Smooth muscle cell (in vitro differentiated cells): ENCODE data around the gene PTX4. TPM values are rescaled to one million over a fixed set of nuclear protein-coding genes. Genes with fewer than 3 reads are reported as not detected.

Experiments
- DNase-seq: peaks from one replicate; lab custom pipeline; 2025; ENCODE audit not compliant: unreplicated experiment; lab: John Stamatoyannopoulos, UW
- H2AFZ ChIP-seq: fragments of 200-600 bp; sonication (generic); 2 replicates; pipeline ENCODE4 v1.6.0; 2016; ENCODE audit warnings: antibody characterized with exemption, low read depth, mild to moderate bottlenecking
- H3F3A ChIP-seq: fragments of 200-600 bp; sonication (generic); 2 replicates; pipeline ENCODE4 v1.6.0; 2017; ENCODE audit warnings: antibody characterized with exemption, low read depth
- H3K27ac ChIP-seq: fragments of 200-600 bp; sonication (generic); 2 replicates; pipeline ENCODE4 v1.5.1; 2016; ENCODE audit warnings: low read depth, mild to moderate bottlenecking
- H3K27me3 ChIP-seq: fragments of 200-600 bp; sonication (generic); 2 replicates; pipeline ENCODE4 v1.6.1; 2016; ENCODE audit warnings: low read depth, mild to moderate bottlenecking
- H3K36me3 ChIP-seq: fragments of 200-600 bp; sonication (generic); 2 replicates; pipeline ENCODE4 v1.5.1; 2016; ENCODE audit warnings: low read depth
- H3K4me1 ChIP-seq: fragments of 200-600 bp; sonication (generic); 2 replicates; pipeline ENCODE4 v1.5.1; 2016; ENCODE audit warnings: low read depth
- H3K4me2 ChIP-seq: fragments of 200-600 bp; sonication (generic); 2 replicates; pipeline ENCODE4 v1.6.0; 2016; ENCODE audit warnings: mild to moderate bottlenecking
- H3K4me3 ChIP-seq: fragments of 200-600 bp; sonication (generic); 2 replicates; pipeline ENCODE4 v1.5.1; 2016; ENCODE audit warnings: mild to moderate bottlenecking
- H3K79me2 ChIP-seq: fragments of 200-600 bp; sonication (generic); 2 replicates; pipeline ENCODE4 v1.6.0; 2016; ENCODE audit warnings: low read depth, mild to moderate bottlenecking
- H3K9ac ChIP-seq: fragments of 200-600 bp; sonication (generic); 2 replicates; pipeline ENCODE4 v1.6.0; 2016; ENCODE audit warnings: low read depth
- H3K9me3 ChIP-seq: fragments of 200-600 bp; sonication (generic); replicated peaks from 2 replicates; pipeline ENCODE4 v1.5.1; 2016; ENCODE audit warnings: low read depth
- H4K20me1 ChIP-seq: fragments of 200-600 bp; sonication (generic); 2 replicates; pipeline ENCODE4 v1.6.0; 2016; ENCODE audit warnings: low read depth
- WGBS: methylation state at CpG from one replicate; pipeline ENCODE4 v1.1.7; 2016; ENCODE audit warnings: low lambda C conversion rate; 5-methylcytosine and 5-hydroxymethylcytosine counted together
- polyA plus RNA-seq: library from polyadenylated mRNA; unstranded; fragments of >200 nt; fragmentation: Nextera tagmentation; extraction: Ambion mirVana; gene quantifications from 2 replicates; pipeline ENCODE4 v1.2.1, GENCODE V29; 2016
- total RNA-seq: library from RNA; depleted of rRNA; stranded (reverse); fragments of >200 nt; gene quantifications from 2 replicates; pipeline ENCODE4 v1.2.3, GENCODE V29; 2014
- TF ChIP-seq, protein P1 (sequence below): fragments of 200-600 bp; sonication (generic); IDR thresholded peaks from 2 replicates; pipeline ENCODE4 v1.5.1; 2017; ENCODE audit warnings: borderline replicate concordance, mild to moderate bottlenecking, antibody characterized with exemption; ENCODE audit not compliant: insufficient read depth, poor library complexity, severe bottlenecking

Gene PTX4
- total and polyA plus RNA-seq, 2 experiments from 2014 or later, result not detected

DNA sequence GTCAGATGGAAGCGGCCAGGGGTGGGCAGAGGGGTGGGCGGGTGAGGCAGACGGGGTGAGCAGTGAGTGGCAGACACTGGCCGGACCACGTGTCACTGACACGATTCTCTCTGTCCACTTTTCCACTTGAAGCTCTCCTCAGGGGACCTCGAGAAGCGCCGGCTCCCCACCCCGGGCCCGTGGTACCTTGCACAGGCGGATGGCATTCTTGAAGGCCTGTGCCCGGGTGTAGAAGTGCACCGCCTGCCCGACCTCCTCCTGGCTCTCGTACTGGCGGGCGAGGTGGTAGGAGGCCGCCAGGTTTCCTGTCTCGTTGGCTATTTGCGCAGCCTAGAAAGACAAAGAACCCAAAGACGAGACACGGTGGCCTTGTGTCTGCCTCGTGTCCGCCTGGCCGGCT, 35.6 kb upstream of the PTX4 start:
- H3K9ac ChIP-seq, result no peak overlapping the region
- H3K4me1 ChIP-seq, result no peaks in the 10 kb centered on the region
- no peak overlapping the region for H3K27ac ChIP-seq
- no peak for DNase-seq
- H3K36me3 ChIP-seq, result no peaks in the 10 kb centered on the region
- no peak overlapping the region for H3K4me3 ChIP-seq
- H3F3A ChIP-seq, result no peaks in the 10 kb centered on the region
- WGBS, result 96% methylated on average over 23 of the region's 26 CpGs
- no peak overlapping the region for H2AFZ ChIP-seq
- no peaks in the 10 kb centered on the region for H3K27me3 ChIP-seq
- TF ChIP-seq, protein P1, sequence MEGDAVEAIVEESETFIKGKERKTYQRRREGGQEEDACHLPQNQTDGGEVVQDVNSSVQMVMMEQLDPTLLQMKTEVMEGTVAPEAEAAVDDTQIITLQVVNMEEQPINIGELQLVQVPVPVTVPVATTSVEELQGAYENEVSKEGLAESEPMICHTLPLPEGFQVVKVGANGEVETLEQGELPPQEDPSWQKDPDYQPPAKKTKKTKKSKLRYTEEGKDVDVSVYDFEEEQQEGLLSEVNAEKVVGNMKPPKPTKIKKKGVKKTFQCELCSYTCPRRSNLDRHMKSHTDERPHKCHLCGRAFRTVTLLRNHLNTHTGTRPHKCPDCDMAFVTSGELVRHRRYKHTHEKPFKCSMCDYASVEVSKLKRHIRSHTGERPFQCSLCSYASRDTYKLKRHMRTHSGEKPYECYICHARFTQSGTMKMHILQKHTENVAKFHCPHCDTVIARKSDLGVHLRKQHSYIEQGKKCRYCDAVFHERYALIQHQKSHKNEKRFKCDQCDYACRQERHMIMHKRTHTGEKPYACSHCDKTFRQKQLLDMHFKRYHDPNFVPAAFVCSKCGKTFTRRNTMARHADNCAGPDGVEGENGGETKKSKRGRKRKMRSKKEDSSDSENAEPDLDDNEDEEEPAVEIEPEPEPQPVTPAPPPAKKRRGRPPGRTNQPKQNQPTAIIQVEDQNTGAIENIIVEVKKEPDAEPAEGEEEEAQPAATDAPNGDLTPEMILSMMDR, result no peak
- no peaks in the 10 kb centered on the region for H3K9me3 ChIP-seq
- no peak overlapping the region for H3K4me2 ChIP-seq
- no peaks in the 10 kb centered on the region for H3K79me2 ChIP-seq
- no peaks in the 10 kb centered on the region for H4K20me1 ChIP-seq

DNA sequence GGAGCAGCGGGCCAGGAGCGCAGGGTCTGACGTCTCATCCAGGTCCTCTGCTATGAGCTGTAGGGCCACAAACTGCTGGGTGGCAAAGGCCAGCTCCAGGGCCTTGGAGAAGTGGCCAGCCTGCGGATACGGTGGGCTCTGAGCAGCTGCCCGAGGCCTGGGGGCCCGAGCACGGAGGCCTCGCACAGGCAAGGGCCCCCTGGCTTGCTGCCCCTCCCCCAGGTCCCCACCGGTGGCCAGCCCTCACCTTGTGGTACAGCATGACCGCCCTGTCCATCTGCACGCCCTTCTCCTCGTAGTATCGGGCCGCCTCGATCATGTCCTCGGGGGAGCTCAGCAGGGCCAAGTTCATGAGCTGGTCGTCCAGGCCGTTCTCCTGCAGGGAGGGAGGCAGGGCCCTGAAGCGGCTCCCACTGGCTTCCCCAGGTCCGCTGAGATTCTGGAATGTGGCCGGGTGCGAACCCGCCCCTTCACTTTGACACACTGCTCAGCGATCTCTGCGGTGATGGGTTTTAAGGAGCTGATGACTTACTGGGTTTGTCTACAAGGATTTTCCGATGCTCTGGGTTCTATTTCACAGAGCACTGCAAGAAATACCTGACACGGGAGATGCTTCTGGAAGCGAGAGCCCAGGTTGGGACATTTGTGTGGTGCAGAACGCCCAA, 35.0 kb upstream of the PTX4 start:
- no peak overlapping the region for H2AFZ ChIP-seq
- TF ChIP-seq, protein P1, result no peak
- H3K9ac ChIP-seq, result no peak overlapping the region
- WGBS, result 89% methylated on average over 26 of the region's 30 CpGs
- DNase-seq, result no peak
- no peaks in the 10 kb centered on the region for H3K79me2 ChIP-seq
- H3K27ac ChIP-seq, result no peak overlapping the region
- no peaks in the 10 kb centered on the region for H3K4me1 ChIP-seq
- no peaks in the 10 kb centered on the region for H3K36me3 ChIP-seq
- no peak overlapping the region for H3K4me3 ChIP-seq
- no peaks in the 10 kb centered on the region for H3F3A ChIP-seq
- H3K4me2 ChIP-seq, result no peak overlapping the region
- H4K20me1 ChIP-seq, result no peaks in the 10 kb centered on the region
- no peaks in the 10 kb centered on the region for H3K27me3 ChIP-seq
- no peaks in the 10 kb centered on the region for H3K9me3 ChIP-seq

DNA sequence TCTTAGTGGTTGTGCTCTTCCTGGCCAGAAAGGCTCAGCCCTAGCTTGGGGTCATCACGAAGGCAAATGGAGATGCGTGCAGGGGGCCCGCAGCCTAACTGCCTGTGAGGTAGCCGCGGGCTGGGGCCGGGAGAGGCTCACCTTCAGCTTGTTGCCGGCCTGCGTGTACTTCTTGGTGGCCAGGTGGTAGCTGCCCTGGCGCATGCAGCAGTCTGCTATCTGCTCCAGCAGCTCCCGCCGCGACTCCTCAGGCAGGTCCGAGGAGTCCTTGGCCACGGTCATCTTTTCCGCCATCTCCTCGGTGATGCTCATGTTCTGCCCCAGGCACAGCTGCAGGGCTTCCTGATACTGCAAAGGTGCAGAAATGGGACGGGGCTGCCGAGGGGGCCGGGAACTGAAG, 31.7 kb upstream of the PTX4 start:
- Histone ChIP-seq H3K9me3 (no peaks in the 10 kb centered on the region), H3F3A (no peaks in the 10 kb centered on the region), H3K27me3 (no peaks in the 10 kb centered on the region), H3K9ac (no peak overlapping the region), H3K36me3 (no peaks in the 10 kb centered on the region), H3K4me2 (no peak overlapping the region), H3K27ac (no peak overlapping the region), H2AFZ (no peak overlapping the region), H3K4me1 (no peaks in the 10 kb centered on the region), H3K79me2 (no peaks in the 10 kb centered on the region), H3K4me3 (no peak overlapping the region), H4K20me1 (no peaks in the 10 kb centered on the region)
- no peak for DNase-seq
- TF ChIP-seq, protein P1, result no peak
- 94% methylated on average over 19 of the region's 19 CpGs for WGBS

DNA sequence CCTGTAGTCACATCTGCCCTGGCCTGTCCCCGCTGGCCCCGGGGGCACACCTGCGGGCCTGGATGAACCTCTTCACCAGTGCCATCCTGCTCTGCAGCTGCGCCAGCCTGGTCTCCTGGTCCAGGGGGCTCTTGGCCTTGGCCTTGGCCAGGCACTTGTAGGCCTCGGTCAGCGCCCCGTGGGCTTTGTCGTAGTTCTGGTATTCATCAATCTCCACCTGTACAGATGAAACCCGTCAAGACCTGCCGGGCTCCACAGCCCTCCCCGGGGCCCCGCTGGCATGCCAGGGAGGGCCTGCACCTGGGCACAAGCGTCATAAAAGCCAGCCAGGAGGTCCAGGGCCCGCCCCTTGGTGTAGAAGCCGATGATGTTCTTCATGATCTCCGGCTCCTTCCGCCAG, 31.1 kb upstream of the PTX4 start:
- TF ChIP-seq, protein P1, result no peak
- WGBS, result 96% methylated on average over 17 of the region's 17 CpGs

More for the DNA sequence above, 31.1 kb upstream of the PTX4 start:
- H3K79me2 ChIP-seq, result no peaks in the 10 kb centered on the region
- no peak overlapping the region for H3K4me2 ChIP-seq
- no peaks in the 10 kb centered on the region for H4K20me1 ChIP-seq
- no peaks in the 10 kb centered on the region for H3K9me3 ChIP-seq
- DNase-seq, result no peak
- no peaks in the 10 kb centered on the region for H3F3A ChIP-seq
- no peaks in the 10 kb centered on the region for H3K36me3 ChIP-seq
- no peak overlapping the region for H3K27ac ChIP-seq
- no peak overlapping the region for H3K4me3 ChIP-seq
- H2AFZ ChIP-seq, result no peak overlapping the region
- H3K9ac ChIP-seq, result no peak overlapping the region
- no peaks in the 10 kb centered on the region for H3K4me1 ChIP-seq
- H3K27me3 ChIP-seq, result no peaks in the 10 kb centered on the region
